Progenitor cell of endocrine pancreas (in vitro differentiated cells): Measurements from ENCODE around the gene ICAM3. TPM values are rescaled to one million over a fixed set of nuclear protein-coding genes. Genes with fewer than 3 reads are reported as not detected.

Source experiments
- DNase-seq: peaks from one replicate; pipeline ENCODE4 v3.0.0; 2021; ENCODE audit warnings: low spot score; ENCODE audit not compliant: unreplicated experiment
- H3K27ac Mint-ChIP-seq: 2 replicates; pipeline ENCODE4 v1.8.0; 2021; ENCODE audit warnings: mild to moderate bottlenecking, moderate library complexity, mixed read lengths
- H3K27me3 Mint-ChIP-seq: 2 replicates; pipeline ENCODE4 v1.8.0; 2021; ENCODE audit warnings: mixed read lengths
- H3K36me3 Mint-ChIP-seq: 2 replicates; pipeline ENCODE4 v1.8.0; 2022; ENCODE audit warnings: mixed read lengths; ENCODE audit not compliant: insufficient read depth
- H3K4me1 Mint-ChIP-seq: 2 replicates; pipeline ENCODE4 v1.8.0; 2021; ENCODE audit warnings: low read depth, mixed read lengths
- H3K4me3 Mint-ChIP-seq: 2 replicates; pipeline ENCODE4 v1.8.0; 2021; ENCODE audit warnings: low read depth, mild to moderate bottlenecking, moderate library complexity, mixed read lengths
- H3K9me3 Mint-ChIP-seq: 2 replicates; pipeline ENCODE4 v1.8.0; 2021; ENCODE audit warnings: low read depth, mixed read lengths
- CTCF ChIP-seq: fragments of 200-600 bp; sonication (generic); IDR thresholded peaks from one replicate; pipeline ENCODE4 v1.5.0; 2021; ENCODE audit warnings: antibody characterized with exemption, mild to moderate bottlenecking; ENCODE audit not compliant: unreplicated experiment
- total RNA-seq: library from RNA; stranded (reverse); gene quantifications from 2 replicates; pipeline ENCODE4 v1.2.1, GENCODE V29; 2021

Gene ICAM3
- total RNA-seq, 1 donor from 2014 or later = 5.1 TPM

DNA sequence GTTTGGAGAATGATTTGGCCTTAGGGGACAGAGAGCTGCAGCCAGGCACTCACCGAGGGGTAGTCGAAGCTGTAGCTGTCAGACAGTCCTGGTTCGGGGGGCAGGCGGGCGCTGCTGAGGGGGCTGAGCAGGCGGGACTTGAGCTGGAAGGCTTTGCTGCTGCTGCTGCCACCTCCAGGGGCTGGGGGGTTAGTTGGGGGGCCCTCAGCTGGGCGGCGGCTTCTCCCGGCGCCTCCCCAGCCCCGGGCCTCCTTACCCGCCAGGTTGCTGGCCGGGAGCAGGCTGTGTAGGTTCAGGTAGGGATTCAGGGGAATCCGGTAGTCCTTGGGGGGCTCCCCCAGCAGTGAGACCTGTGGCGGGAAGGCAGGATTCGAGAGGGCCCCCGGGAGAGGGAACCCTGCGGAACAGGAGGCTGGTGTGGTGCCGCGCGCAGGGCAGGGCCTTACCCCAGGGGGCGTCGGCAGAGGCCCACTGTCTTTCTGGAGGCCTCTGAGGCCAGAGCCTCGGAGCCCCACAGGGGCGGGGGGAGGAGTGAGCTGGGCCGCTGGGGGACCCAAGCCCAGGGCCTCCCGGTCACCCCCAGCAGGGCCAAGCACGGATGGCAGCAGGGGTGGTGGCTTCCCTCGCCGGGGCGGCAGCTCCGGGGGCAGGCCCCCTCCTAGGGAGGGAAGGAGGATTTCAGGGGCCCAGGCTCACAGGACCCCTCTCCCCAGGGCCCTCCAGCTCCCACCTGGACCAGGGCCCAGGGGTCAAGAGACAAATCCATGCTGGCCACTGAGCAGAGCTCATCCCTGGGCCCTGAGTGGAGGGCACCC, 18.6 kb downstream of the ICAM3 start:
- H3K27me3 Mint-ChIP-seq = no peaks in the 10 kb centered on the region
- no peaks in the 10 kb centered on the region for H3K9me3 Mint-ChIP-seq
- no peak overlapping the region for H3K27ac Mint-ChIP-seq
- no peak for DNase-seq
- peaks cover 6% of the 10 kb centered on the region for H3K4me1 Mint-ChIP-seq
- TF ChIP-seq CTCF = no peak
- H3K36me3 Mint-ChIP-seq = peaks cover 14% of the 10 kb centered on the region
- H3K4me3 Mint-ChIP-seq = no peak overlapping the region

DNA sequence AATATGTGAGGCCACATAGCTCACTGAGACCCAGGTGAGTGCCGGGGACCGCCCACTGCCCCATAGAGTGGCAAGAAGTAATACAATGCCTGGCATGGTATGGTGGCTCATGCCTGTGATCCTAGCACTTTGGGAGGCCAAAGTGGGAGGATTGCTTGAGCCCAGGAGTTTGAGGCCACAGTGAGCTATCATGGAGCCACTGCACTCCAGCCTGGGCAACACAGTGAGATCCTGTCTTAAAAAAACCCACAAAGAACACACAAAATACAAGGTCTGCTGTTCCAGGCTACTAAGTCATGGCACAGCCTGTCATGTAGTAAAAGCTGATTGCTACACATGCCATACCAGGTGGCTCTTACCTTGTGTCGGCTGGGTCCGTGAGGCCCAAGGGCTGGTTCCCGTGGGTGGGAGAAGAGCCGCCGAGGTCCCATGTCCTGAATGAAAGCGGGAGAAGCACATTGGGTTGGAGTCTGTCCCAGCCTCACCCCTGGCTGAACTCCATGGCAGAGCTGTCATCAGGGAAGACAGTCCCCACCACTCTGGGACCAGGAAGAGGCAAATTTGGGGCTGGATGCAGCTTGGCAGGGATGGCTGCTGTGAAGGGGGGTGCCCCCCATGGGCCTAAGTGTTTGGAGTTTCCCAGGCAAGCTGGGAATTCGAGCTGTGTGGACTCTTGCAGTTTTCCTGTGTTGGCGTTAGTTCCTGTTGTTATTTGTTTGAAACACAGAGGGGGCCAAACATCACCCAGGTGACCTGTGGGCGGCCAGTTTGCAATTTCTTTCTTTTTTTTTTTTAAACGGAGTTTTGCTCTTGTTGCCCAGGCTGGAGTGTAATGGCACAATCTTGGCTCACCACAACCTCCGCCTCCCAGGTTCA, 20.4 kb downstream of the ICAM3 start:
- Mint-ChIP-seq H3K36me3 (peaks cover 14% of the 10 kb centered on the region), H3K27me3 (no peaks in the 10 kb centered on the region), H3K4me3 (no peak overlapping the region), H3K27ac (no peak overlapping the region), H3K9me3 (no peaks in the 10 kb centered on the region), H3K4me1 (peaks cover 14% of the 10 kb centered on the region)
- no peak for DNase-seq
- no peak for TF ChIP-seq CTCF

- no peak overlapping the region for H3K4me3 Mint-ChIP-seq
- no peak for TF ChIP-seq CTCF
- H3K9me3 Mint-ChIP-seq = no peaks in the 10 kb centered on the region
- H3K27me3 Mint-ChIP-seq = no peaks in the 10 kb centered on the region
- H3K4me1 Mint-ChIP-seq = peaks cover 14% of the 10 kb centered on the region
- peaks cover 17% of the 10 kb centered on the region for H3K36me3 Mint-ChIP-seq
- H3K27ac Mint-ChIP-seq = no peak overlapping the region
- DNase-seq = no peak
These were observed 21.5 kb downstream of the ICAM3 start for GRCh38 chr19:10317857-10318462.

DNA sequence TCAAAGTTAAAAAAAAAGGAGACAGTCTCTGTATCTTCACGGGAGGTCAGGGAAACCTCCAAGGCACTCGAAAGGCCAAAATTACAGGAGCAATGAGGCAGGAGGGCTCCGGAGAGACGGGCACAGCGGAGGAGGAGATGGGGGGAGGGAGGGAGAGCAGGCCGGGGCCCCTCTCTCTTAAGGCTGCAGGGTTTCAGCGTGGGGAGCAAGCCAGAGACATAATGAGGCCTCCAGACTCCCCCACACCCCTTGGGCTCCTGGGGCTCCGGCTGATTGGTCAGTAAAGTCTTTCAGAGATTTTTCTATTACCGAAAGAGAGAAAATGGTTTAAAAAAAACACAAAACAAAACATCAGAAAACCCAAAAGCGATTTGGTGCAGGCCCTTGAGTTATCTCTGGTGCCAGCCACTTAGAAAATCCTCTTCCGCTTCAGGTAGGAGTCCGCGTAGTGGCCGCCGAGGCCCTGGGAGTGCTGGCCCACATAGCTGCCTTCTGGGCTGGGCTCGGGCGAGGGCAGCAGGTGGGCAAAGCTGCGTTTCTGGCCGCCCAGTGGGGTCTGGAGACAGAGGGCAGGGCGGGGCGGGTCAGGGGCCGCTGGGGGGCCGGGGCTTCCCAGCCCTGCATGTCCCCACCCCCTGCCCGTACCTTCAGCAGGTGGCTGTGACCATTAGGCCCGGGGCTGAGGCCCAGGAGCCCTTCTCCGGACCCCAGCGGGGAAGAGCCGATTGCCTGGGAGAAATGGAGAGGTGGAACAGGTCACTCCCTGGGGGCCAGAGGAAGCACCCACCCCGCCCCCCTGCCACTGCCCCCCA, 22.2 kb downstream of the ICAM3 start:
- TF ChIP-seq CTCF = no peak
- Mint-ChIP-seq H3K4me1 (peaks cover 14% of the 10 kb centered on the region), H3K4me3 (no peak overlapping the region), H3K27ac (no peak overlapping the region), H3K9me3 (no peaks in the 10 kb centered on the region), H3K36me3 (peaks cover 17% of the 10 kb centered on the region), H3K27me3 (no peaks in the 10 kb centered on the region)
- DNase-seq = no peak
